SK-N-SH (cell line): Measurements from ENCODE around the gene ARFIP1. TPM values are rescaled to one million over a fixed set of nuclear protein-coding genes. Genes with fewer than 3 reads are reported as not detected.

Source experiments
- CTCF ChIA-PET: fragments of 300-600, 350-600 bp; formaldehyde crosslinking; extraction: SDS; loops from one replicate; lab custom pipeline; 2021; lab: Yijun Ruan, JAX
- POLR2A ChIA-PET: fragments of 350-600 bp; sonication (Branson Sonifier 250); formaldehyde crosslinking; extraction: SDS; loops from one replicate; lab custom pipeline; 2020; ENCODE audit warnings: antibody characterized with exemption, inconsistent platforms; lab: Yijun Ruan, JAX
- DNase-seq: peaks from one replicate; pipeline ENCODE4 v3.0.0; 2012
- H2AFZ ChIP-seq: fragments of 200-600 bp; sonication (generic); 2 replicates; pipeline ENCODE4 v1.8.1; 2016; ENCODE audit warnings: antibody characterized with exemption, mild to moderate bottlenecking, low read depth
- H3F3A ChIP-seq: fragments of 200-600 bp; sonication (generic); replicated peaks from 2 replicates; pipeline ENCODE3; 2016; ENCODE audit warnings: antibody characterized with exemption, mild to moderate bottlenecking; ENCODE audit not compliant: insufficient read depth
- H3K27ac ChIP-seq, 2 experiments: fragments of 200-500 bp in 1 of 2; fragments of 200-600 bp in 1 of 2; sonication (Bioruptor generic) in 1 of 2; sonication (generic), shearing (Covaris generic) in 1 of 2; 2 replicates each; pipeline versions ENCODE4 v1.5.1 to v1.6.1; 2014 to 2016; ENCODE audit warnings: low read depth in 2 of 2, inconsistent platforms in 1 of 2, low read length in 1 of 2, mild to moderate bottlenecking in 1 of 2, mixed read lengths in 1 of 2
- H3K27me3 ChIP-seq: fragments of 200-600 bp; sonication (generic), shearing (Covaris generic); 2 replicates; pipeline ENCODE4 v1.6.1; 2016; ENCODE audit warnings: mixed run types; ENCODE audit not compliant: insufficient read depth
- H3K36me3 ChIP-seq, 2 experiments: fragments of 200-500 bp in 1 of 2; fragments of 200-600 bp in 1 of 2; sonication (Bioruptor generic) in 1 of 2; sonication (generic) in 1 of 2; replicated peaks in 1 of 2; 2 replicates each; pipeline versions ENCODE3 to v1.5.1; 2014 to 2016; ENCODE audit warnings: low read length in 1 of 2, mild to moderate bottlenecking in 1 of 2; ENCODE audit not compliant: insufficient read depth in 2 of 2, control insufficient read depth in 1 of 2
- H3K4me1 ChIP-seq, 2 experiments: fragments of 200-500 bp in 1 of 2; fragments of 200-600 bp in 1 of 2; sonication (Bioruptor generic) in 1 of 2; sonication (generic), shearing (Covaris generic) in 1 of 2; 2 replicates each; pipeline versions ENCODE4 v1.5.1 to v1.6.1; 2014 to 2016; ENCODE audit warnings: low read depth in 1 of 2, low read length in 1 of 2, mixed run types in 1 of 2; ENCODE audit not compliant: insufficient read depth in 2 of 2, control insufficient read depth in 1 of 2
- H3K4me2 ChIP-seq: fragments of 200-600 bp; sonication (generic), shearing (Covaris generic); 2 replicates; pipeline ENCODE4 v1.6.1; 2017; ENCODE audit warnings: mixed run types
- H3K4me3 ChIP-seq, 2 experiments: fragments of 200-500 bp in 1 of 2; fragments of 200-600 bp in 1 of 2; sonication (Bioruptor generic) in 1 of 2; sonication (generic), shearing (Covaris generic) in 1 of 2; 2 replicates each; pipeline versions ENCODE4 v1.5.1 to v1.8.1; 2014 to 2016; ENCODE audit warnings: low read depth in 2 of 2, inconsistent platforms in 1 of 2, low read length in 1 of 2, mild to moderate bottlenecking in 1 of 2, mixed read lengths in 1 of 2, moderate library complexity in 1 of 2
- H3K79me2 ChIP-seq: fragments of 200-600 bp; sonication (generic); 2 replicates; pipeline ENCODE4 v1.8.1; 2017; ENCODE audit warnings: mild to moderate bottlenecking; ENCODE audit not compliant: insufficient read depth
- H3K9ac ChIP-seq: fragments of 200-600 bp; sonication (generic); 2 replicates; pipeline ENCODE4 v1.6.1; 2017; ENCODE audit warnings: mixed run types
- H3K9me2 ChIP-seq: fragments of 200-600 bp; sonication (generic); 2 replicates; pipeline ENCODE4 v1.6.1; 2017; ENCODE audit warnings: mixed run types
- H3K9me3 ChIP-seq: fragments of 200-600 bp; sonication (generic); 2 replicates; pipeline ENCODE4 v1.6.1; 2017; ENCODE audit warnings: mixed run types, mild to moderate bottlenecking, moderate library complexity
- H4K20me1 ChIP-seq: fragments of 200-600 bp; sonication (generic); 2 replicates; pipeline ENCODE4 v1.6.1; 2017; ENCODE audit warnings: mild to moderate bottlenecking, mixed run types; ENCODE audit not compliant: insufficient read depth
- CHD2 ChIP-seq: fragments of 150-350 bp; IDR thresholded peaks from 2 replicates; pipeline ENCODE4 v1.6.1; 2018; ENCODE audit warnings: low read length; ENCODE audit not compliant: partially characterized antibody
- ELF1 ChIP-seq: IDR thresholded peaks from 2 replicates; pipeline ENCODE4 v1.4.0; 2012
- EP300 ChIP-seq, 2 experiments: IDR thresholded peaks; 2 replicates each; pipeline versions ENCODE4 v1.4.0 to v1.6.1; 2012; ENCODE audit warnings: borderline replicate concordance in 1 of 2, low read depth in 1 of 2, low read length in 1 of 2
- FOSL2 ChIP-seq: IDR thresholded peaks from 2 replicates; pipeline ENCODE4 v1.4.0; 2012; ENCODE audit warnings: low read depth, mild to moderate bottlenecking, moderate library complexity, borderline replicate concordance
- GABPA ChIP-seq: IDR thresholded peaks from 2 replicates; pipeline ENCODE4 v1.4.0; 2012; ENCODE audit warnings: low read depth, mild to moderate bottlenecking
- GATA2 ChIP-seq: sonication (generic); formaldehyde crosslinking; IDR thresholded peaks from 2 replicates; pipeline ENCODE4 v1.5.0; 2020; ENCODE audit warnings: mild to moderate bottlenecking, missing genetic modification reagents
- MXI1 ChIP-seq: IDR thresholded peaks from 2 replicates; pipeline ENCODE4 v1.6.1; 2012; ENCODE audit warnings: mild to moderate bottlenecking, low read depth, low read length, improper control_type of control experiment
- NFIC ChIP-seq: IDR thresholded peaks from 2 replicates; pipeline ENCODE4 v1.4.0; 2012; ENCODE audit warnings: borderline replicate concordance
- NRF1 ChIP-seq: IDR thresholded peaks from 2 replicates; pipeline ENCODE4 v1.6.1; 2012; ENCODE audit warnings: low read depth, mild to moderate bottlenecking, low read length
- RCOR1 ChIP-seq: fragments of 150-350 bp; IDR thresholded peaks from 2 replicates; pipeline ENCODE4 v1.6.1; 2017; ENCODE audit warnings: antibody characterized with exemption, low read length
- RFX5 ChIP-seq: IDR thresholded peaks from 2 replicates; pipeline ENCODE4 v1.6.1; 2012; ENCODE audit warnings: mild to moderate bottlenecking, improper control_type of control experiment, low read length
- SIN3A ChIP-seq: IDR thresholded peaks from 2 replicates; pipeline ENCODE4 v1.6.1; 2012; ENCODE audit warnings: low read depth, mild to moderate bottlenecking, low read length, moderate library complexity, borderline replicate concordance
- SMC3 ChIP-seq: IDR thresholded peaks from 2 replicates; pipeline ENCODE4 v1.6.1; 2012; ENCODE audit warnings: low read depth, low read length, improper control_type of control experiment
- TAF1 ChIP-seq: IDR thresholded peaks from 2 replicates; pipeline ENCODE4 v1.6.1; 2012; ENCODE audit warnings: low read depth, mild to moderate bottlenecking, low read length, moderate library complexity, borderline replicate concordance
- TEAD4 ChIP-seq: IDR thresholded peaks from 2 replicates; pipeline ENCODE4 v1.4.0; 2012; ENCODE audit warnings: mild to moderate bottlenecking, borderline replicate concordance; ENCODE audit not compliant: insufficient read depth
- YY1 ChIP-seq: IDR thresholded peaks from 2 replicates; pipeline ENCODE4 v1.4.0; 2012; ENCODE audit warnings: low read depth, mild to moderate bottlenecking
- WGBS: methylation state at CpG from one replicate; pipeline ENCODE4 v1.1.6; 2017; ENCODE audit warnings: low lambda C conversion rate; 5-methylcytosine and 5-hydroxymethylcytosine counted together
- polyA plus RNA-seq, 3 experiments: library from polyadenylated mRNA; depleted of rRNA; stranded (reverse); fragments of >200 nt; gene quantifications; 2 replicates each; pipeline ENCODE4 v1.2.3, GENCODE V29; 2012
- TF ChIP-seq, protein P1 (sequence below): IDR thresholded peaks from 2 replicates; pipeline ENCODE4 v1.4.0; 2012; ENCODE audit warnings: low read depth, borderline replicate concordance
- TF ChIP-seq, protein P2 (sequence below): IDR thresholded peaks from 2 replicates; pipeline ENCODE4 v1.4.0; 2012; ENCODE audit warnings: low read depth, borderline replicate concordance
- TF ChIP-seq, protein P3 (sequence below): IDR thresholded peaks from 2 replicates; pipeline ENCODE4 v1.4.0; 2012; ENCODE audit warnings: low read depth
- TF ChIP-seq, protein P4 (sequence below): IDR thresholded peaks from 2 replicates; pipeline ENCODE4 v1.6.1; 2012; ENCODE audit warnings: mild to moderate bottlenecking, low read depth, low read length, moderate library complexity

Gene ARFIP1
- polyA plus RNA-seq, 1 of the 3 experiments (the other 2 are of a cell fraction): 15.7 TPM

DNA sequence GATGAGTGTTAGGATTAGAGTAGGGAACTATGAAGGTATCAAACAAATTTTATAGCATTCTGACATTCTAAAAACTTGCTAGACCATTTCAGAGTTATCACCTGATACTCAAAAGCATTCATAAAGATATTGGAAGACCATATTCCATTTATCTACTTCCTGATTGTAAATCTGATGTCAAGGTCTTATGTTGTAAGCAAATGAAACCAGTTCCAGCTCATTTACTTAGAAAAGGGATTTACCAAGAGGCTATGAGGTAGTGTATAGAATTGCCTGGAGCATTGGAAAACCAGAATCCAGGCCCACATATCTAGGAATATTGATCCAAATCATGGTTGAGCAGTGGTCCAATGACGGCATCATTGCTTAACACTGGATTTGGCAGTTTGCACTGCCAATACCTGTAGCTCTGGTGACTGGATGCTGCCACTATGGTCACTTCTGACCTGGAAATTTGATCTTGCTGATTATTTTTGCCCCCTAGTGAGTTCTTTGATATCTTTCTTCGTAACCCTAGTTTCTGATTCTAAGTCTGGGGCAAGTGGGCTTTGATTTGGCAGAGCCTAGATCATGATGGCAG is 25.4 kb downstream of the ARFIP1 start:
- H3K27me3 ChIP-seq: no peaks in the 10 kb centered on the region
- H3K9ac ChIP-seq: no peak overlapping the region
- no peak overlapping the region for H3K27ac ChIP-seq
- H3K4me3 ChIP-seq: no peak overlapping the region
- H3K4me2 ChIP-seq: no peak overlapping the region
- H2AFZ ChIP-seq: no peak overlapping the region
- peaks cover 17% of the 10 kb centered on the region; the same call in 1 of the 2 replicates for H4K20me1 ChIP-seq
- H3K4me1 ChIP-seq: peaks cover 3 to 5% of the 10 kb centered on the region in 2 experiments; a peak in 3 of 4 replicates
- no peaks in the 10 kb centered on the region for H3K9me3 ChIP-seq
- H3F3A ChIP-seq: peaks cover 11% of the 10 kb centered on the region
- H3K79me2 ChIP-seq: peaks cover 73% of the 10 kb centered on the region
- TF ChIP-seq ELF1: no peak
- TF ChIP-seq FOSL2: no peak
- no peak for TF ChIP-seq RFX5
- no peak for TF ChIP-seq RCOR1
- no peak for TF ChIP-seq TAF1
- TF ChIP-seq NFIC: no peak
- TF ChIP-seq, protein P1, sequence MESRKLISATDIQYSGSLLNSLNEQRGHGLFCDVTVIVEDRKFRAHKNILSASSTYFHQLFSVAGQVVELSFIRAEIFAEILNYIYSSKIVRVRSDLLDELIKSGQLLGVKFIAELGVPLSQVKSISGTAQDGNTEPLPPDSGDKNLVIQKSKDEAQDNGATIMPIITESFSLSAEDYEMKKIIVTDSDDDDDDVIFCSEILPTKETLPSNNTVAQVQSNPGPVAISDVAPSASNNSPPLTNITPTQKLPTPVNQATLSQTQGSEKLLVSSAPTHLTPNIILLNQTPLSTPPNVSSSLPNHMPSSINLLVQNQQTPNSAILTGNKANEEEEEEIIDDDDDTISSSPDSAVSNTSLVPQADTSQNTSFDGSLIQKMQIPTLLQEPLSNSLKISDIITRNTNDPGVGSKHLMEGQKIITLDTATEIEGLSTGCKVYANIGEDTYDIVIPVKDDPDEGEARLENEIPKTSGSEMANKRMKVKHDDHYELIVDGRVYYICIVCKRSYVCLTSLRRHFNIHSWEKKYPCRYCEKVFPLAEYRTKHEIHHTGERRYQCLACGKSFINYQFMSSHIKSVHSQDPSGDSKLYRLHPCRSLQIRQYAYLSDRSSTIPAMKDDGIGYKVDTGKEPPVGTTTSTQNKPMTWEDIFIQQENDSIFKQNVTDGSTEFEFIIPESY: no peak
- TF ChIP-seq SIN3A: no peak
- no peak for TF ChIP-seq SMC3
- TF ChIP-seq, protein P2, sequence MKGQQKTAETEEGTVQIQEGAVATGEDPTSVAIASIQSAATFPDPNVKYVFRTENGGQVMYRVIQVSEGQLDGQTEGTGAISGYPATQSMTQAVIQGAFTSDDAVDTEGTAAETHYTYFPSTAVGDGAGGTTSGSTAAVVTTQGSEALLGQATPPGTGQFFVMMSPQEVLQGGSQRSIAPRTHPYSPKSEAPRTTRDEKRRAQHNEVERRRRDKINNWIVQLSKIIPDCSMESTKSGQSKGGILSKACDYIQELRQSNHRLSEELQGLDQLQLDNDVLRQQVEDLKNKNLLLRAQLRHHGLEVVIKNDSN: no peak
- no peak for TF ChIP-seq EP300 (IDR thresholded peaks at IDR 0.05; ENCODE audit: borderline replicate concordance in 1 of 2, low read depth in 1 of 2, low read length in 1 of 2)
- no peak for TF ChIP-seq MXI1
- no peak for TF ChIP-seq GATA2 (CRISPR knock-in tag)
- TF ChIP-seq CHD2: no peak
- no peak for TF ChIP-seq TEAD4
- TF ChIP-seq NRF1: no peak
- TF ChIP-seq, protein P3, sequence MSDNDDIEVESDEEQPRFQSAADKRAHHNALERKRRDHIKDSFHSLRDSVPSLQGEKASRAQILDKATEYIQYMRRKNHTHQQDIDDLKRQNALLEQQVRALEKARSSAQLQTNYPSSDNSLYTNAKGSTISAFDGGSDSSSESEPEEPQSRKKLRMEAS: no peak
- TF ChIP-seq GABPA: no peak
- TF ChIP-seq YY1: no peak
- TF ChIP-seq, protein P4, sequence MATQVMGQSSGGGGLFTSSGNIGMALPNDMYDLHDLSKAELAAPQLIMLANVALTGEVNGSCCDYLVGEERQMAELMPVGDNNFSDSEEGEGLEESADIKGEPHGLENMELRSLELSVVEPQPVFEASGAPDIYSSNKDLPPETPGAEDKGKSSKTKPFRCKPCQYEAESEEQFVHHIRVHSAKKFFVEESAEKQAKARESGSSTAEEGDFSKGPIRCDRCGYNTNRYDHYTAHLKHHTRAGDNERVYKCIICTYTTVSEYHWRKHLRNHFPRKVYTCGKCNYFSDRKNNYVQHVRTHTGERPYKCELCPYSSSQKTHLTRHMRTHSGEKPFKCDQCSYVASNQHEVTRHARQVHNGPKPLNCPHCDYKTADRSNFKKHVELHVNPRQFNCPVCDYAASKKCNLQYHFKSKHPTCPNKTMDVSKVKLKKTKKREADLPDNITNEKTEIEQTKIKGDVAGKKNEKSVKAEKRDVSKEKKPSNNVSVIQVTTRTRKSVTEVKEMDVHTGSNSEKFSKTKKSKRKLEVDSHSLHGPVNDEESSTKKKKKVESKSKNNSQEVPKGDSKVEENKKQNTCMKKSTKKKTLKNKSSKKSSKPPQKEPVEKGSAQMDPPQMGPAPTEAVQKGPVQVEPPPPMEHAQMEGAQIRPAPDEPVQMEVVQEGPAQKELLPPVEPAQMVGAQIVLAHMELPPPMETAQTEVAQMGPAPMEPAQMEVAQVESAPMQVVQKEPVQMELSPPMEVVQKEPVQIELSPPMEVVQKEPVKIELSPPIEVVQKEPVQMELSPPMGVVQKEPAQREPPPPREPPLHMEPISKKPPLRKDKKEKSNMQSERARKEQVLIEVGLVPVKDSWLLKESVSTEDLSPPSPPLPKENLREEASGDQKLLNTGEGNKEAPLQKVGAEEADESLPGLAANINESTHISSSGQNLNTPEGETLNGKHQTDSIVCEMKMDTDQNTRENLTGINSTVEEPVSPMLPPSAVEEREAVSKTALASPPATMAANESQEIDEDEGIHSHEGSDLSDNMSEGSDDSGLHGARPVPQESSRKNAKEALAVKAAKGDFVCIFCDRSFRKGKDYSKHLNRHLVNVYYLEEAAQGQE: no peak
- ChIA-PET CTCF (no interaction called here), POLR2A (no interaction called here)
- no peaks in the 10 kb centered on the region for H3K9me2 ChIP-seq
- no peak for DNase-seq
- WGBS: 92% methylated on average over 2 of the region's 2 CpGs
- no peaks in the 10 kb centered on the region for H3K36me3 ChIP-seq
